GM12875 (cell line): ENCODE measurements around the gene COL6A5.

Source experiments
- H3K4me3 ChIP-seq: one replicate; pipeline ENCODE4 v1.5.1; 2011; ENCODE audit warnings: low read depth, low read length, control low read depth
- CTCF ChIP-seq: IDR thresholded peaks from 2 replicates; pipeline ENCODE4 v1.5.1; 2011; ENCODE audit warnings: low read depth, mild to moderate bottlenecking, control low read depth, inconsistent platforms, low read length, moderate library complexity, borderline replicate concordance; ENCODE audit not compliant: insufficient read depth

Gene COL6A5

GRCh38 chr3:130490241-130490640, 144.8 kb downstream of the COL6A5 start:
- no peak for TF ChIP-seq CTCF
- H3K4me3 ChIP-seq: no peak overlapping the region

DNA sequence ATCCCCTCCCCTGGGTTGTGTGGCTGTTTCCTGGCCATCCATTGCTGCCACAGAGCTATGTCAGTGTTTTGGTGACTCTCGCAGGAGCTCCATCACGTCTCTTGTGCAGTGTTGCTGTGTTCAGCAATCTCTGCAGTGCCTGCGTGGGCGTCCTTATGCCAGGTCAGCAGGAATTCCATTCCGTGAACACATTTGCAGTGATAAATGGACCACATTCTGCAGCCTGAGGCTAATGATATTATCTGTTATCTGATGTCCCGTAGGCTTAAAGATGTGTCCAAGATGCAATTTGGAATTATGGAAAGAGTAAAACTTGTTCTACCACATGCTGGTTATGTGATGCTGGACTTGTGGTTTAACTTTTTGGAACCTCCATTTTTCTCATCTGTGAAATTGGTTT, 146.0 kb downstream of the COL6A5 start:
- H3K4me3 ChIP-seq: no peak overlapping the region
- TF ChIP-seq CTCF: no peak

- H3K4me3 ChIP-seq: no peak overlapping the region
- TF ChIP-seq CTCF: no peak
These were observed 159.2 kb downstream of the COL6A5 start for GRCh38 chr3:130504701-130505100.

GRCh38 chr3:130506031-130506430, 160.6 kb downstream of the COL6A5 start:
- TF ChIP-seq CTCF: no peak
- no peak overlapping the region for H3K4me3 ChIP-seq

DNA sequence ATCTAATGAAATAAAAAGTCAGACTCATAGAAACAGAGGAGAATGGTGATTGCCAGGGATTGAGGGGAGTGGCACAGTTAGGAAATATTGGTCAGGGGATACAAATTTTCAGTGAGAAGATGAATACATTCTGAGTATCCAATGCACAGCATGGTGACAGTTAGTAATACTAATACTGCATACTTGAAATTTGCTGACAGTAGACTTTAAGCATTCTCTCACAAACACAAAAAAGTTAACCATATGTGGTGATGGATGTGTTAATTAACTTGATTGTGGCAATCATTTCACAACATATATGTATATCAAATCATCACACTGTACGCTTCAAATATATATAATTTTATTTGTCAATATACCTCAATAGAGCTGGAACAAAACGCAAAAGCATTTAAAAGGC, 162.3 kb downstream of the COL6A5 start:
- TF ChIP-seq CTCF: no peak
- no peak overlapping the region for H3K4me3 ChIP-seq

GRCh38 chr3:130509008-130509407, 163.5 kb downstream of the COL6A5 start:
- TF ChIP-seq CTCF: no peak
- no peak overlapping the region for H3K4me3 ChIP-seq

DNA sequence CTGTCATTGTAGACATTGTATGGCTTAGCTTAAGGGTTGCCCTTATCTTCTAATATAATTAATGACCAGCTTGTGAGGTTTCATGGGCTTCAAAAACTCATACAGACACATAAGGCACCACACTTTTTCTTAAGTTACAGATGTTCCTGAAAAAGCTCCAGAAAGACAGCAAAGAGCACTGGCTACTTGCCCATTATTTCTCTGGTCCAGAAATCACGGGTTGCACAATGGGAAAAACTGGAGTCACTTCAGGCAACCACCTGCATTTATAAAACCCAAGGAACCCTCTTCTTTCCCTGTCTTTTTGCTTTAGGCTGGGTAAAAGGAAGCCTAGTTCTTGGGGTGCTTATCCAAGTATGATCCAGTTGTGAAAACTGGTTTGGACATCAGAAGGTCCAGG, 169.2 kb downstream of the COL6A5 start:
- TF ChIP-seq CTCF: no peak
- H3K4me3 ChIP-seq: no peak overlapping the region
